PC-9 (cell line): ENCODE results near the gene DCAF7. TPM values are rescaled to one million over a fixed set of nuclear protein-coding genes. Genes with fewer than 3 reads are reported as not detected.

ENCODE experiments used
- BruUV-seq: library from RNA; stranded (reverse); fragments of 400-500 nt; replicated peaks from 2 replicates; lab custom pipeline; 2021; lab: Mats Ljungman, UMichigan
- CTCF ChIA-PET: fragments of 300-600 bp; sonication (Branson Sonifier 250); formaldehyde crosslinking; loops from one replicate; lab custom pipeline; 2022; ENCODE audit warnings: antibody characterized with exemption; lab: Charles Lee
- POLR2A ChIA-PET: fragments of 300-600 bp; sonication (Branson Sonifier 250); formaldehyde crosslinking; loops from one replicate; lab custom pipeline; 2022; ENCODE audit warnings: antibody characterized with exemption; ENCODE audit not compliant: unreplicated experiment; lab: Charles Lee
- DNase-seq, 2 experiments: peaks; one replicate each; pipeline versions ENCODE4 v3.0.0 to v3.0.0-alpha.2; 2015 to 2022; ENCODE audit warnings: mixed read lengths in 1 of 2
- H2AFZ ChIP-seq: fragments of 200-600 bp; sonication (generic); 2 replicates; pipeline ENCODE4 v1.8.1; 2017; ENCODE audit warnings: antibody characterized with exemption
- H3F3A ChIP-seq: fragments of 200-600 bp; sonication (generic); 2 replicates; pipeline ENCODE4 v1.8.1; 2017; ENCODE audit warnings: antibody characterized with exemption, mild to moderate bottlenecking, low read depth; ENCODE audit not compliant: insufficient read depth
- H3K27ac ChIP-seq: fragments of 200-600 bp; sonication (generic); 2 replicates; pipeline ENCODE4 v1.6.1; 2016; ENCODE audit warnings: mixed run types
- H3K27me3 ChIP-seq: fragments of 200-600 bp; sonication (generic); 2 replicates; pipeline ENCODE4 v1.6.1; 2016; ENCODE audit warnings: low read depth, mixed run types; ENCODE audit not compliant: insufficient read depth
- H3K36me3 ChIP-seq: fragments of 200-600 bp; sonication (generic); 2 replicates; pipeline ENCODE4 v1.6.1; 2016; ENCODE audit warnings: low read depth, mixed run types
- H3K4me1 ChIP-seq: fragments of 200-600 bp; sonication (generic); replicated peaks from 2 replicates; pipeline ENCODE4 v1.6.1; 2016; ENCODE audit warnings: mixed run types; ENCODE audit not compliant: insufficient read depth
- H3K4me2 ChIP-seq: fragments of 200-600 bp; sonication (generic); 2 replicates; pipeline ENCODE4 v1.6.1; 2017; ENCODE audit warnings: mixed run types
- H3K4me3 ChIP-seq: fragments of 200-600 bp; sonication (generic); 2 replicates; pipeline ENCODE4 v1.6.1; 2016; ENCODE audit warnings: mixed run types
- H3K79me2 ChIP-seq: fragments of 200-600 bp; sonication (generic); 2 replicates; pipeline ENCODE4 v1.6.1; 2017; ENCODE audit warnings: low read depth, mixed run types
- H3K9me2 ChIP-seq: fragments of 200-600 bp; sonication (generic); 2 replicates; pipeline ENCODE4 v1.8.1; 2017; ENCODE audit warnings: mild to moderate bottlenecking; ENCODE audit not compliant: insufficient read depth
- H3K9me3 ChIP-seq: fragments of 200-600 bp; sonication (generic); 2 replicates; pipeline ENCODE4 v1.8.1; 2016; ENCODE audit warnings: low read depth; ENCODE audit not compliant: insufficient read depth
- H4K20me1 ChIP-seq: fragments of 200-600 bp; sonication (generic); 2 replicates; pipeline ENCODE4 v1.8.1; 2017; ENCODE audit not compliant: insufficient read depth
- EZH2 ChIP-seq: fragments of 200-600 bp; sonication (generic); IDR thresholded peaks from 2 replicates; pipeline ENCODE4 v1.8.0; 2017; ENCODE audit warnings: antibody characterized with exemption, low read depth
- intact Hi-C: fragments of 100-400 bp; cut with micrococcal nuclease; formaldehyde crosslinking; loops from one replicate; pipeline ENCODE4 v1.10.0; 2022; ENCODE audit not compliant: unreplicated experiment
- total RNA-seq: library from RNA; stranded (reverse); gene quantifications from 2 replicates; pipeline ENCODE4 v1.2.3, GENCODE V29; 2021
- TF ChIP-seq, protein P1 (sequence below): fragments of 200-600 bp; sonication (generic); conservative IDR thresholded peaks from 2 replicates; pipeline ENCODE4 v1.6.1; 2017; ENCODE audit warnings: mixed run types, antibody characterized with exemption, mild to moderate bottlenecking, moderate library complexity

The DCAF7 gene
- total RNA-seq, 1 experiment from 2014 or later: 78.9 TPM

DNA sequence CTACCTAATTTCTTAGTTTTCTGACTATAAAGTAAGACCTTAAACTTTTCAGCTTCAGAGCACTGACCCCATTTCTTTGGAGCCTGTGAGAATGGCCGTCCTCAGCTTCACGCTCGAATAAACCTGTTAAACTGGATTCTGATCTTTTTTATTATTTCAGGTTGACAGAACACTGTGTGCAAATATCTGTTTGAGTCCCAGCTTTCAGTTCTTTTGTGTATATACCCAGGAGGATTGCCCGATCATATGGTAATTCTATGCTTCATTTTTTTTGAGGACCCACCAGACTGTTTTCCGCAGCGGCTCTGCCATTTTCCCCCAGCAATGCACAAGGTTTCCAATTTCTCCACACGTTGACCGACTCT, 47.0 kb upstream of the DCAF7 start:
- Histone ChIP-seq H3K9me3 (0 out of 2 replicates have a peak, but pooled peaks cover 4% of the 10 kb centered on the region), H3K4me3 (no peak overlapping the region), H3K27ac (no peak overlapping the region), H3K4me1 (no peaks in the 10 kb centered on the region), H3F3A (no peaks in the 10 kb centered on the region), H3K27me3 (peaks cover 84% of the 10 kb centered on the region), H3K79me2 (no peaks in the 10 kb centered on the region), H3K4me2 (no peak overlapping the region), H4K20me1 (no peaks in the 10 kb centered on the region; the same call in 1 of the 2 replicates), H3K36me3 (no peaks in the 10 kb centered on the region), H3K9me2 (no peaks in the 10 kb centered on the region), H2AFZ (no peak overlapping the region)
- BruUV-seq: no TSS peak
- intact Hi-C loops: no loop called here
- CTCF ChIA-PET: interaction anchor here (0.6 kb wide), 1 partner anchor 11 kb away, joined by 4 read pairs; no protein-coding TSS in a partner anchor
- TF ChIP-seq, protein P1, sequence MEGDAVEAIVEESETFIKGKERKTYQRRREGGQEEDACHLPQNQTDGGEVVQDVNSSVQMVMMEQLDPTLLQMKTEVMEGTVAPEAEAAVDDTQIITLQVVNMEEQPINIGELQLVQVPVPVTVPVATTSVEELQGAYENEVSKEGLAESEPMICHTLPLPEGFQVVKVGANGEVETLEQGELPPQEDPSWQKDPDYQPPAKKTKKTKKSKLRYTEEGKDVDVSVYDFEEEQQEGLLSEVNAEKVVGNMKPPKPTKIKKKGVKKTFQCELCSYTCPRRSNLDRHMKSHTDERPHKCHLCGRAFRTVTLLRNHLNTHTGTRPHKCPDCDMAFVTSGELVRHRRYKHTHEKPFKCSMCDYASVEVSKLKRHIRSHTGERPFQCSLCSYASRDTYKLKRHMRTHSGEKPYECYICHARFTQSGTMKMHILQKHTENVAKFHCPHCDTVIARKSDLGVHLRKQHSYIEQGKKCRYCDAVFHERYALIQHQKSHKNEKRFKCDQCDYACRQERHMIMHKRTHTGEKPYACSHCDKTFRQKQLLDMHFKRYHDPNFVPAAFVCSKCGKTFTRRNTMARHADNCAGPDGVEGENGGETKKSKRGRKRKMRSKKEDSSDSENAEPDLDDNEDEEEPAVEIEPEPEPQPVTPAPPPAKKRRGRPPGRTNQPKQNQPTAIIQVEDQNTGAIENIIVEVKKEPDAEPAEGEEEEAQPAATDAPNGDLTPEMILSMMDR: no peak
- no peak for TF ChIP-seq EZH2
- DNase-seq: no peak
- POLR2A ChIA-PET: interaction anchor here (0.5 kb wide), 1 partner anchor 1174 kb away, joined by 6 read pairs; no protein-coding TSS in a partner anchor

DNA sequence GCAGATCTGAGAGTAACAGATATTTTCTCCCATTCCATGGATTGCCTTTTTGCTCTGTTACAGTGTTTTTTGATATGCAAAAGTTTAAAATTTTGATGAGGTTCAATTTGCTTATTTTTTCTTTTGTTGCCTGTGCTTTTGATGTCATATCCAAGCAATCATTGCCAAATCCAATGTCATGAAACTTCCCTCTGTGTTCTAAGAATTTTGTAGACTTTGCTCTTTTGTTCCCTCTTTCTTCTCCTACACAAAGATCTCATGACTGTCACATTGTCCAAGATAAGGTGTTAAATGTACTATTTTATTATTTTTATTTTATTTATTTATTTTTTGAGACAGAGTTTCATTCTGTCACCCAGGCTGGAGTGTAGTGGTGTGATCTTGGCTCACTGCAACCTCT, 46.0 kb upstream of the DCAF7 start:
- H3K4me3 ChIP-seq: no peak overlapping the region
- no peak overlapping the region for H3K4me2 ChIP-seq
- H3K36me3 ChIP-seq: no peaks in the 10 kb centered on the region
- peaks cover 90% of the 10 kb centered on the region for H3K27me3 ChIP-seq
- no peaks in the 10 kb centered on the region; the same call in 1 of the 2 replicates for H4K20me1 ChIP-seq
- ChIA-PET POLR2A (no interaction called here), CTCF (no interaction called here)
- no peak overlapping the region for H2AFZ ChIP-seq
- no peak for TF ChIP-seq EZH2
- TF ChIP-seq, protein P1: no peak
- intact Hi-C loops: no loop called here
- no peaks in the 10 kb centered on the region for H3K79me2 ChIP-seq
- DNase-seq: no peak
- H3K27ac ChIP-seq: no peak overlapping the region
- 0 out of 2 replicates have a peak, but pooled peaks cover 4% of the 10 kb centered on the region for H3K9me3 ChIP-seq
- no peaks in the 10 kb centered on the region for H3F3A ChIP-seq
- no TSS peak for BruUV-seq
- H3K4me1 ChIP-seq: no peaks in the 10 kb centered on the region
- no peaks in the 10 kb centered on the region for H3K9me2 ChIP-seq

DNA sequence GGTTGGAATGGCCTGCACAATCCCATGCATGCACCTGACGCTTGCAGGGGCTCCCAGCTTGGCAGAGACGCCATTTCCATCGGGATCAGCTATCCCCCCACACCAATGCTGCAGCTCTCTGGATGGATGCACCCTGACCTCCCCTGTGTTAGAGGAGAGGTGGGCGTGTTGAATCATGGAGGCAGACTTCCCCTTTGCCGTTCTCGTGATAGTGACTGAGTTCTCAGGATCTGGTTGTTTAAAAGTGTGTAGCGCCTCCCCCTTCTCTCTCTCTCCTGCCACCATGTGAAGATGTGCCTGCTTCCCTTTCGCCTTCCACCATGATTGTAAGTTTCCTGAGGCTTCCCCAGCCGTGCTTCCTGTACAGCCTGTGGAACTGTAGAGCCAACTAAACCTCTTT, 44.9 kb upstream of the DCAF7 start:
- Histone ChIP-seq H3K4me3 (no peak overlapping the region), H3K36me3 (no peaks in the 10 kb centered on the region), H4K20me1 (no peaks in the 10 kb centered on the region; the same call in 1 of the 2 replicates), H2AFZ (no peak overlapping the region), H3F3A (no peaks in the 10 kb centered on the region), H3K27ac (no peak overlapping the region), H3K9me2 (no peaks in the 10 kb centered on the region), H3K79me2 (no peaks in the 10 kb centered on the region), H3K4me1 (no peaks in the 10 kb centered on the region), H3K9me3 (0 out of 2 replicates have a peak, but pooled peaks cover 4% of the 10 kb centered on the region), H3K4me2 (no peak overlapping the region), H3K27me3 (peaks cover 96% of the 10 kb centered on the region)
- intact Hi-C loops: no loop called here
- CTCF ChIA-PET: no interaction called here
- TF ChIP-seq EZH2: no peak
- TF ChIP-seq, protein P1: no peak
- no peak for DNase-seq
- BruUV-seq: no TSS peak
- POLR2A ChIA-PET: no interaction called here
